T-helper 1 cell (primary cell): ENCODE data around the gene GRAP2.

Experiments used
- DNase-seq, 5 donors: peaks; one replicate each; pipeline ENCODE4 v3.0.0-alpha.2; 2012 to 2020

GRAP2 gene

DNA sequence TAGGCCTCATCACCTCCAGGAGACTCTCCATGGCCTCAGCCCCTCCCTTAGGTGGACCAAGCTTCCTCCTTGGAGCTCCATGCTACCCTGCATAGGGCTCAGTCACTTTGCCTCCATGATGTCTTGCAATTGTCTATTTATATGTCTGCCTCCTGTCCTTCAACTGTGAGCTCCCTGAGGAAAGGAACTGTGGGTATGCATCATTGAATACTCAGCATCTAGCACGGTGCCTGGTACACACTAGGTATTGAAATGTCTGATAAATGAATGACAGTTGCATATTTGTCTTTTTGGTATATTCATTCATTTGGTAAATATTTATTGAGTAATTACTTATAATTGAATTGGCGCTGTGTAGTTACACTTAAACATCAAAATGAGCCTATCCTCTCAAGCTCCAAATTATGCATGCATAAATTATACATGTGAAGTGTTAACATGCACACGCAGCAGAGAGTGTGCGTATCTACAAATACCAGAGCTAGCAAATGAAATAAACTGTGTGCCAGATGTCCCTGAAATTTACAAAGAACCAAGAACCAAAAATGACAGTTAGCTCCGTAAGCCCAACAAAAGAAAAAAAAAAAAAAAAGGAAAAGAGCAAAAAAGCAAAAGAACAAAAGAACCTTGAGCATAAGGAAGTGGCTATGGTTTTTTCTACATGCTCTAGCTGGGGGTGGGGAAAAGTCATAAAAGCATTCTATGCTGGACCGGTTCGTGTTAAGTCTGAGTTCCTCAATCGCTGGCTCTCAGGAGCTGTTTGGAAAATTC lies 25.2 kb downstream of the GRAP2 start:
- DNase-seq, result peak in 1 of 5 donors; percentile 26

DNA sequence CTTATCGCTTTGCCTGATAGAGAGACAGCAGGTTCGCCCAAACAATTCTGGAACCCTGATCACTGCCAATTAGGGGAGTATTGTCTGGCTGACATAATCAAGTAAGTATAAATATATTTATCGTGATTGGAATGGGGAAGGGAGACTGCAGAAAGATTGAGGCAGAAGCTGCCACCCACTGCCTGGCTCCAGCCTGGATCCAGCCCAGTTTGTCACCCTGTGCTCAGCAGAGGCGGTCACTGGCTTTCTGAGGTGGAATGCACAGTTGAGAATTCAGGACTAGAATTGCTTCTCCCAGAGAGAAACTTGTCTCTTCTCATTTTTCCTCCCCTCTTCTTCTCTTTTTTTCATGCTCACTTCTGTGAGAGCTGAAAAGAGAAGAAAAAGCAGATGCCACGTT lies 25.9 kb downstream of the GRAP2 start:
- no peak for DNase-seq

DNA sequence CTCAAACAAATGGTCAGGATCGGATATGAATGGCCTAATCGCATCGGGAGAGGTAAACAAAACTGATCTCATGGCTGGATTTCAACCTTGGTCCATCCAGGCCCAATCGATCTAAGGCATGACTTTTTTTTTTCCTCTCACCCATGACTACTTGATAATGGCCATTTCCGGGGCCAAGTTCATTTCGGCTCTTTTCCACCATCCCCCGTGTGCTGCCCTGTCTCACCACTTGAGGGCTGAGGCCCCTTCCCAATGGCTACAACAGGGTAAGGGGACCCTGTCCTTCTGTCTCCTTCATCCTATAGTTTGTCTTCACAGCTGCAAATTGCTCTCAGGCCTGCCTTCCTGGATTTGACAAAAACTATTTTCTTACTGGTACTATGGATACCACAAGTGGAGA lies 26.7 kb downstream of the GRAP2 start:
- DNase-seq, result peak in 1 of 5 donors; percentile 52

DNA sequence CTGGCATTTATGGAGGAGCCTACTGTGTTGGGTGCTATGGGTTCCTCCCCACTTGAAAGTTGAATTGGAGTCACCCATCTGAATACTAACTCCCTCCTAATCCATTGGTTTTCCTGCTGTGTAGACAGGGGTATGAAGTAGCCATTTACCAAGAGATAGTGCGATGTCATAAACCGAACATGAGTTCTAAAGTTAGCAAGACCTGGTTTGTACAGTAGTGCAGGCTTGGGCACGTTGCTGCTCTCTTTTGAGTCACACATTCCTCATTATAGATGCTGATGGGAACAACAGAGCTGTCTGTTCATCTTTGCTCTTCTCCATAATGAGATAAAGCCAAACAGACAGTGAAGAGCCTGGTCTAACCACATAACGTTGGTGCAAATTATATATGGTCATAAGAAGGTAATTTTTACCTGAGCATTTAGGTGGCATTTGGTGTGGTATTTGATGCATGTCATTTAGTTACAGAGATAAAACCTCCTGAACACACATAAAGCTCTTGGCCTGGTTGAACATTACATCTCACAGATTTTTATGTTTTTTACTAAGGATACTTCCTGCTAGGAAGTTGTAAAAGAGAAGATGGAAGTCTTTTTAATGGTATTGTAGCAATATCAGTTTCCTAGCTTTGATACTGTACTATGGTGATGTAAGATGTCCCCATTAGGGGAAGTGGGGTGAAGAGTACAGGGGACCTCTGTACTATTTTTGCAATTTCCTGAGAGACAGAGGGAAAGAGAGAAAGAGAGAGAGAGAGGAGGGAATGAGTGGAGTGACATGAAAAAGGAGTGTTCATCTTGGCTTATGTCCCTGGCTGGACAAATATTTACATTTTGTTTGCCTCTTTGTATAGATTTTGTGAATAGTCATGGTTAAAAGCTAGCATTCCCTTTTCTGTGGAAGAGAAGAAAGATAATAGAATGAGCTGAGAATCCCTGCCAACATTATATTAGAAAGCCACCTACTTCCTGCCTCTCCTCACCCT lies 27.9 kb downstream of the GRAP2 start:
- DNase-seq, result no peak

GRCh38 chr22:39931251-39931650 lies 30.4 kb downstream of the GRAP2 start:
- DNase-seq, result peak in 1 of 5 donors; percentile 58

- no peak for DNase-seq
Measured at GRCh38 chr22:39932166-39932565, 31.3 kb downstream of the GRAP2 start.

DNA sequence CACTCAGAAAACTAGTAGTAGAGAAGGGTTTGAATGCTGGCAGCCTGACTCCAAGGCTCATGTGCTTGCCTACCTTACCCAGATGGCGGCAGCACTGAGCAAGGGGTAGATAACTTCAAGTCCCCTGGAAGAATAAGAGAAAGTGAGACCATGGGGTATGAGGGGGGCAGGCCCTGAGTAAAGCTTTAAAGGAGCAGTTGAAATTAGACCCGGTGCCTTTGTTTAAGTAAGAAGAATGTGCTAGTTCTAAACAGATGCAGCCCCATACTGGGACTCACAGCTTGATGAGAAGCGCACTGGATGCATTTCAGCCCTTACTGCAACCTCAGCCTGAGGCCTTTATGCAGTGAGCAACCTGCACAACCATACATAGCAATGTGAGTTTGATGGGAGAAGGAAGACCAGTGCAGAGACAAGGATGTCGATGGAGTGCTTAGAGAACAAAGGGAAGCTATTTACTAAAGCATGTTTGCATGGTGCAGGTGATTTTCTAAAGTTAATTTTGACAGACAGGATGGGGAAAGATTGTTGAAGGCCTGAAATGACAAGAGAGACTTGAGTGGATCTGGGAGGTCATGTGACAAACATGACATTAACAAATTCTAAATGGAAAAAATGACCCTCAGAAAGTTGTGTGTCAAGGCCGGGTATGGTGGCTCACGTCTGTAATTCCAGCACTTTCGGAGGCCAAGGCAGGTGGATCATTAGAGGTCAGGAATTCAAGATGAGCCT lies 32.2 kb downstream of the GRAP2 start:
- DNase-seq, result peak in 4 of 5 donors; percentile 21 to 73 (median 38)

- peak in 1 of 5 donors; percentile 55 for DNase-seq
Measured at GRCh38 chr22:39933741-39934140, 32.9 kb downstream of the GRAP2 start.

- no peak for DNase-seq
Measured at GRCh38 chr22:39935116-39935515, 34.2 kb downstream of the GRAP2 start.

DNA sequence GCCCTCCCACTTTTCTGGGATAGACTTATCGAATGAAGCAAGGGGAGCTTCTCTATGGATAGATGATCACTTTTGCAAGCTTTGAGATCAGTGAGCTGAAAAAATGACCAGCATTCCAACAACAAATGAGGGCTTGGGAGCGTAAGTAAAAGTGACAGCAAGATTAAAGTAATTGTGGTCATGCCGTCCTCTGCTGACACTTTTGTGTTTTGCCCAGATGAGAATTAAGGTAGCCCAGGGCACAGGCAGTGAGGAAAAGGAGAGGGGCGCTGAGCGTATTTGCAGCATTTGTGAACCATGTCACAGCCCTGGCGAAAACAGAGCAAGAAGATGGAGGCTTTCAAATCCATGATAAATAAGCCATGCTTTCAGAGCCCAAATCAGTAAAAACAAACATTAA lies 34.7 kb downstream of the GRAP2 start:
- no peak for DNase-seq

- DNase-seq, result no peak
Measured at GRCh38 chr22:39936523-39937145, 35.8 kb downstream of the GRAP2 start.

DNA sequence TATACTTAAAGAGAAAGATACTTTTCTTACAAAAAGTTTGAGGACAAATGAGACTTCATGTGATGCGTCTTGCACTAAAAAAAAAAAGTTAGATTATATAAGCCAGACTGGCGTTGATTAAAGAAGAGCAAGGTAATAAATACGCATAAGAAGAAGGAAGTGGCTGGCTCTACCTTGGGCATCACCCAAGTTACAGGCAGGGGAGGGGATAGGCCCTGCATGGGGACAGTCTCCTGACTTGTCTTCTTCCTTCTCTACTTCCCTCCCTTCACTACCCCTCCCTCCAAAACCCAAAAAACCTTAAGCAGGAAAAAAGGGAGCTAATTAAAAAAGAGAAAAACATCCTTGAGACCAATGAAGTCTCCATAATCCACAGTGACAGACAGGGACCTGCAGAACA lies 37.0 kb downstream of the GRAP2 start:
- no peak for DNase-seq

DNA sequence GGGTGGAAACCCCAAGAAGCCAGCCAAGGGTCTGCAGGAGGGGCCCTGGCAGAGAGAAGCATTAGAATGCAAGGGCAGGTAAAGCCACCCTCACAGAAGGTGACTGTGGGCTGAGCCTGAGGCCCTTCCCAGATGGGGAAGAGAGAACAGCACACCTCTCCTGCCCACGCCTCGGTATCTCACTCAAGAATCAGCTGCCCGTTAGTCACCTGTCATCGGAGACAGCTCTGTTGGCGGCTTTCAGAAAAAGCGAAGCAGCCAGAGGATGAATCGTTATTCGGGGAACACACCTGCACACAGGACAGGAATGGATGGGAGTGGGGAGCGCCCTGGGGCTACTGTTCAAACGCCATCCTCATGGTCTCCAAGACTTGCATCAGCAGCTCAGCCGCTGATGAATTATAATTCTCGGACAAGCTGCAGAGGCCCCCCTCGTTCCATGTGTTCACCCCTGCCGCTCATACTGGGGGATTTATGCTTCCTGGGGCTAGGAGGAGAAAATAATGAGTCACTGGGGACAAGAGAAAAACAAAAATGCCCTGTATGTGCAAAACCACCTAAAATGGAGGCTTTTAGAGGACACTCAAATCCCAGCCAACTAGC lies 37.7 kb downstream of the GRAP2 start:
- no peak for DNase-seq

- DNase-seq, result no peak
Measured at GRCh38 chr22:39939830-39940229, 38.9 kb downstream of the GRAP2 start.

GRCh38 chr22:39940757-39941305 lies 39.9 kb downstream of the GRAP2 start:
- peak in 2 of 5 donors; percentile 30 to 68 for DNase-seq

DNA sequence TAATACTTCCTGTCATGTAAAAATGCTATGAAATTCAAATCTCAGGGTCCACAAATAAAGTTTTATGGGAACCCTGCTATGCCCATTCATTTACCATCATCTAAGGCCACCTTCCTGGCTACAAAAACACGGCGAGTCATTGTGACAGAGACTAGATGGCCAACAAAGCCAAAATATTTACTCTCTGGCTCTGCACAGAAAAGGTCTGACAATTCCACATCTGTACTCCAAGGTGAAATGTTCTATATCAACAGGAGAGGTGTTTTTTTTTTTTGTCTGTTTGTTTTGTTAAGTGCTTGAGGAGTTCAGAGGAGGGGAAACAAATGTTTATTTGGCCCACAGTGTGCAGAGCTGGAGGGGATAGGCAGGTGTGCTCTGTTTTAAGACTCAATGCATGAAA lies 40.7 kb downstream of the GRAP2 start:
- DNase-seq, result no peak

DNA sequence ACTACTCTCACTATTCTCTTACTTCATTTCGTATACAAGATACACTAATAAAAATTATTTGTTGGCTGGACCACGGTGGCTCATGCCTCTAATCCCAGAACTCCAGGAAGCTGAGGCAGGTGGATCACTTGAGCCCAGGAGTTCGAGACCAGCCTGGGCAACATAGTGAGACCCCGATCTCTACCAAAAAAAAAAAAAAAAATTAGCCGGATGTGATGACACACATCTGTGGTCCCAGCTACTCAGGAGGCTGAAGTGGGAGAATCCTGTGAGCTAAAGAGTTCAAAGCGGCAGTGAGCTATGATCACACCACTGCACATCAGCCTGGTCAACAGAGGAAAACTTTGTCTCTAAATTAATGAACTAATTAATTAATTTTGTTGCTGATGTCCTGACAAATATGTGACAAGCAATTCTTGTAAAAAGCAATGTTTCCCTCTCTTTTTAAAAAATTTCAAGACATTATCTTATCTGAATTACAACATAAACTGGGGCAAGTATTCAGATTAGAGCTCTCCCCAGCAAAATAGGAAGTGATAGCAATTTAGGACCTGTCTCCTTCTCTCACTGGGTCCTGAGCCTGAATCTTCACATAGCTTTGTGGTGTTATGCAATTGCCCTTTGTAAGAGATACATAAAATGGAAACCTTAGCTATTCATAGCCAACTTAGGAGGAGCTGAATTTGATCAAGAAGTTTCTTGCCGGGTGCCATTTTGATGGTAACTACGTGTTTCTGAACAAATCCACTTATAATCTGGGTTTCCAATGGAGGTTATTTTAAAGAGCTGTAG lies 41.8 kb downstream of the GRAP2 start:
- no peak for DNase-seq

DNA sequence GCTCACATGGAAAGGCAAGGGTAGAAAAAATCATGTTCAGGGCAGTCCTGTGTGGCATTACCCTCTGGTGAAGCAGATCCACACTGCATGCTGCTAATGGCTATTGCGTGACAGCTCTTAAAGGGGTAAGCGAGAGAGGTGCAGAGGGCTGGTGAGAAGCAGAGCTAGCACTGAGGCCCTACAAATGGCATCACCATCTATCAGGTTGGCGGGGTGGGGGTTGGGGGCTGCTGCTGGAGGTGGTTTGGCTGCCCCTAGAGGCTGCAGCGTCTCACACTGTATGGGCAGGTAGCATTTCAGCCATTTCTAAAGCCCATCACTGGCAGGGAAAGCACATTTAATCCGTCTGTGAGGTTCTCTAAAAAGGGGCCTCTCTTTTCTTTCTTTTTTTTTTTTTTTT lies 42.5 kb downstream of the GRAP2 start:
- no peak for DNase-seq

GRCh38 chr22:39943953-39944872 lies 43.3 kb downstream of the GRAP2 start:
- no peak for DNase-seq

GRCh38 chr22:39946126-39946502 lies 45.2 kb downstream of the GRAP2 start:
- DNase-seq, result no peak
